RWPE1 (cell line): Measurements from ENCODE around the gene SRGAP3.

ENCODE experiments used
- CTCF ChIA-PET: fragments of 350-600 bp; sonication (Branson Sonifier 250); formaldehyde crosslinking; extraction: SDS; loops from one replicate; lab custom pipeline; 2021; lab: Yijun Ruan, JAX
- POLR2A ChIA-PET: fragments of 400-600 bp; formaldehyde crosslinking; extraction: SDS; loops from one replicate; lab custom pipeline; 2020; ENCODE audit warnings: antibody characterized with exemption; ENCODE audit not compliant: low non-redundant PET; lab: Yijun Ruan, JAX
- DNase-seq: peaks from one replicate; pipeline ENCODE4 v3.0.0; 2012; ENCODE audit warnings: low spot score
- H3K27ac ChIP-seq: fragments of 450-650 bp; 2 replicates; pipeline ENCODE4 v1.5.1; 2017
- TF ChIP-seq, protein P1 (sequence below): fragments of 450-650 bp; conservative IDR thresholded peaks from 2 replicates; pipeline ENCODE4 v1.5.1; 2017; ENCODE audit warnings: low read depth, mild to moderate bottlenecking

The SRGAP3 gene

DNA sequence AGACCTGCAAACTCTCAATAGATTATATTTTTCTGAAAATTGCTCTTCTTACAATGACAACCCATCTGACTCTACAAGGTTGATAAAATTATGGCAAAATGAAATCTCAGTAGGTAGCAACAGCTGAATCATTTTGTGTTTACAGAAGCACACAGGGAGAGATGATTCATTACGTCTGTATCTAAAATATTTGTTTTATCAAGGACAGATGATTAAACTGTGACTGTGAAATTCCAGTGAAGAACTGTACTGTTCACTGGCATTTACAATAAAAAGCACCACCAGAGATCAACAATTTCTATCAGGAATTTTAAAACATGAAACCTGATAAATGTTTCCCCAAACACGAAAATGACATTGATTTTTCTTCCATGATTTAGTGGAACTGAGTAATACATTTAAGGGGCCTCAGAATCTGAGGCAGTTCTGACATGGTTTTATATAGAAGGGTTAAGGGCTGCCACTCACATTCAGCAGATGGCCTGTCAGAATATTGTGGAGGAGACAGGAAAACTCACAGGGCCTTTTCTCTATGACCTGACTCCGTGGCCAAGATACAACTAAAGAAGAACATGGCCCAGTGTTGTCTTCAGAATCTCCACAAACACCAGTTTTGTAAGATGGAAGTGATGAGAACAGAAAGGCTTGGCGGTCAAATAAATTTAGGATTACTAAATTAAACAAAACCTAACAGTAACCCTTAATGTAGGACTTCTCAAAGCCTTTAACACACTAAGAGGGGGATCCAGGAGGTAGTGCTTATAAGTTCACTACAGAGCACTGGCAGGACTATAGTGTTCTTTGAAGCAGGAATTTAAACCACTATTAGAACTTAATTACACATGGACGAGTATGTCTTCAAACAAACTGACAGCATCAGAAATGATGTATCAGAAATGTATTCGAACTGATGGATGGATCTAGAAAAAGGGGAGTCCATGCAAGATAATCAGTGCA, 312.1 kb downstream of the SRGAP3 start:
- no peak overlapping the region for H3K27ac ChIP-seq
- POLR2A ChIA-PET: no interaction called here
- DNase-seq: peak; percentile 67
- TF ChIP-seq, protein P1, sequence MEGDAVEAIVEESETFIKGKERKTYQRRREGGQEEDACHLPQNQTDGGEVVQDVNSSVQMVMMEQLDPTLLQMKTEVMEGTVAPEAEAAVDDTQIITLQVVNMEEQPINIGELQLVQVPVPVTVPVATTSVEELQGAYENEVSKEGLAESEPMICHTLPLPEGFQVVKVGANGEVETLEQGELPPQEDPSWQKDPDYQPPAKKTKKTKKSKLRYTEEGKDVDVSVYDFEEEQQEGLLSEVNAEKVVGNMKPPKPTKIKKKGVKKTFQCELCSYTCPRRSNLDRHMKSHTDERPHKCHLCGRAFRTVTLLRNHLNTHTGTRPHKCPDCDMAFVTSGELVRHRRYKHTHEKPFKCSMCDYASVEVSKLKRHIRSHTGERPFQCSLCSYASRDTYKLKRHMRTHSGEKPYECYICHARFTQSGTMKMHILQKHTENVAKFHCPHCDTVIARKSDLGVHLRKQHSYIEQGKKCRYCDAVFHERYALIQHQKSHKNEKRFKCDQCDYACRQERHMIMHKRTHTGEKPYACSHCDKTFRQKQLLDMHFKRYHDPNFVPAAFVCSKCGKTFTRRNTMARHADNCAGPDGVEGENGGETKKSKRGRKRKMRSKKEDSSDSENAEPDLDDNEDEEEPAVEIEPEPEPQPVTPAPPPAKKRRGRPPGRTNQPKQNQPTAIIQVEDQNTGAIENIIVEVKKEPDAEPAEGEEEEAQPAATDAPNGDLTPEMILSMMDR: no peak
- CTCF ChIA-PET: interaction anchor here (0.8 kb wide), 1 partner anchor 276 kb away, joined by 3 read pairs; no protein-coding TSS in a partner anchor

DNA sequence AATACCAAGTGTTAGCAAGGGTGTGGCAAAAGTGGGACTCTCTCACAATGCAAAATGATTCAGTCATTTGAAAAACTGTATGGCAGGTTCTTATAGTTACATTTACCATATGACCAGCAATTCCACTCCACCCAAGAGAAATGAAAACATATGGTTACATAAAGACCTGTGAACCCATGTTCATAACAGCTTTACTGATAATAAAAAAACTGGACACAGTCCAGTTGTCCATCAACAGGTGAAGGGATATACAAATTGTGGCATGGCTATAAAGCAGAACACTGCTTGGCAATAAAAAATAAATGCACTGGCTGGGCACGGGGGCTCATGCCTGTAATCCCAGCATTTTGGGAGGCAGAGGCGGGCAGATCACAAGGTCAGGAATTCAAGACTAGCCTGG, 316.9 kb downstream of the SRGAP3 start:
- TF ChIP-seq, protein P1: no peak
- ChIA-PET CTCF (no interaction called here), POLR2A (no interaction called here)
- no peak for DNase-seq
- H3K27ac ChIP-seq: no peak overlapping the region

DNA sequence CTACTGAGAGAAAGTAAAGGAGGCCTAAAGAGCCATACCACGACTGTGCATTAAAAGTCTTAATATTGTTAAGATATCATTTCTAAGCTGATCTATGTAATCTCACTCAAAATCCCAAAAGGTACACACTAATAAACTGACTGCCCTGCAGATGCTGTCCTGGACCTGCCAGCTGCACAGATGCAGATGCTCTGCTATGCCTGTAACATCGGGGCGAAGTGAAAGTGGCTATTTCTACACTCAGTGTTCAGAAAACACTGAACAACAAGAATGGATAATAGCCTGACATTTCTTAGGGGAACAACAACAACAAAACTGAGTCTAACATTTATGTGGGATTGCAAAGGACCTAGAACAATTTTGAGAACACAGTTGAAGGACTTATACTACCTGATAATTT, 318.1 kb downstream of the SRGAP3 start:
- POLR2A ChIA-PET: no interaction called here
- CTCF ChIA-PET: no interaction called here
- TF ChIP-seq, protein P1: no peak
- no peak overlapping the region for H3K27ac ChIP-seq
- DNase-seq: no peak
